Stimulated activated naive B cell treated with anti-CD40 and anti-IgM and Interleukin-4, amounts not matched to agents 10 μg/mL and 1 μg/mL and 100 μg/mL, for 72 hours (primary cell): ENCODE measurements around the gene DDX4.
"Not testable (repeated sequence)": the region's sequence is repeated elsewhere in the genome, so short reads cannot be mapped to it uniquely, and the experiment has no call there.

ENCODE experiments used
- ATAC-seq, 2 donors: fragments of 150-1000 bp; cut with Tn5 transposase; replicated peaks; 2 replicates each; pipeline ENCODE4 v1.10.0; 2021; ENCODE audit warnings: moderate library complexity in 1 of 2
- DNase-seq: peaks from one replicate; pipeline ENCODE4 v3.0.0; 2021
- H3K27ac Mint-ChIP-seq: one replicate; pipeline ENCODE4 v1.8.0; 2022; ENCODE audit warnings: mild to moderate bottlenecking, mixed read lengths
- H3K27me3 Mint-ChIP-seq, 2 donors: one replicate each; pipeline ENCODE4 v1.8.0; 2022; ENCODE audit warnings: mixed read lengths in 2 of 2
- H3K36me3 Mint-ChIP-seq, 2 donors: one replicate each; pipeline ENCODE4 v1.8.0; 2022; ENCODE audit warnings: mixed read lengths in 2 of 2, mild to moderate bottlenecking in 1 of 2
- H3K4me1 Mint-ChIP-seq, 2 donors: one replicate each; pipeline ENCODE4 v1.8.0; 2022; ENCODE audit warnings: mixed read lengths in 2 of 2, mild to moderate bottlenecking in 1 of 2
- H3K4me3 Mint-ChIP-seq, 2 donors: one replicate each; pipeline ENCODE4 v1.8.0; 2022; ENCODE audit warnings: mild to moderate bottlenecking in 2 of 2, mixed read lengths in 2 of 2, moderate library complexity in 1 of 2
- H3K9me3 Mint-ChIP-seq, 2 donors: one replicate each; pipeline ENCODE4 v1.8.0; 2022; ENCODE audit warnings: mixed read lengths in 2 of 2, mild to moderate bottlenecking in 1 of 2

The DDX4 gene

DNA sequence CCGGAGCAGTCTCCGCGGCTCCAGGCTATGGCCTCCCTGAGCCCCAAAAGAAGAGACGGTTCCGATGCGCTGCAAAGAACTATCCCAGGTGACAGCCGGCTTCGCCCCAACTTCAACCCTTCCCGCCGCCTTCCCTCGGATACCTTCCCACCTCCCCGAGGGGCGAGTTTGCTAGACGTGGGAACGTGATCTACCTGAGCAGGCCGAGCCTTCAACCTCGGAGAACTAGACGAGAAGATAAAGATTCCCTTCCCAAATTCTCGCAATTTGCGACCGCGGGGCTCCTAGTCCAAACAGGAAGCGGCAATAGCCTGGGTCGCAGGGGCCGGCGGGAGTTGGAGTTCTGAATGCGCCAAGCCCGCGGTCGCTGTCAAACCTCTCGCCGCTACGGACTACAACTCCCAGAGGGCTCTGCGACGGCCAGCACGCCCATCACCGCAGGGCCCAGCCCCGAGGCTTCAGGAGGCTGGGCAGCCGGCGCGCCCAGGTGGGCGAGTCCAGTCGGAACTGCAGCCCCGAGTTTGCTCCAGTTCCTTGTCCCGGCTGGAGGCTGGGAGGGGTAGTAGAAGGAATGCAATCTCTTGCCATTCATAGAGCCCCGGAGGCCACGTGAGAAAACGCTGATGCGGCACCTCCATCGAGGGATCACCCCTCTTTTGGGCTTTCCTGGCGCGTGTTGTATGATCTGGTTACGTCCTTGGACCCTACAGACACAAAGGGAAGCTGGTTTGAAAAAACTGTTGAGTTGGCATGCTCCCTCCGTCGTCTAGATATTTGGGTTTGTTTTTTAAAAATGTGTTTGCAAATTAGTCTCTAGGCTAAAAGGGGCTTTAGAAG is 25.6 kb upstream of the DDX4 start, which contains the start of gene SLC38A9:
SLC38A9 (minus strand) TSS at position 302 of the 837 bp plus-strand sequence. CDS start 14,366 bp downstream, outside the sequence.
- DNase-seq (peak; percentile 88), ATAC-seq (peak; percentile 100)
- peaks cover 4 to 21% of the 10 kb centered on the region in 2 donors for H3K4me1 Mint-ChIP-seq
- peaks cover 1 to 5% of the 10 kb centered on the region in 2 donors for H3K9me3 Mint-ChIP-seq
- peaks cover 4 to 8% of the 10 kb centered on the region in 2 donors for H3K36me3 Mint-ChIP-seq
- H3K27me3 Mint-ChIP-seq, result no peaks in the 10 kb centered on the region
- H3K4me3 Mint-ChIP-seq, result peak within 1 kb of the TSS; percentile 98
- peak within 1 kb of the TSS; percentile 96 for H3K27ac Mint-ChIP-seq

DNA sequence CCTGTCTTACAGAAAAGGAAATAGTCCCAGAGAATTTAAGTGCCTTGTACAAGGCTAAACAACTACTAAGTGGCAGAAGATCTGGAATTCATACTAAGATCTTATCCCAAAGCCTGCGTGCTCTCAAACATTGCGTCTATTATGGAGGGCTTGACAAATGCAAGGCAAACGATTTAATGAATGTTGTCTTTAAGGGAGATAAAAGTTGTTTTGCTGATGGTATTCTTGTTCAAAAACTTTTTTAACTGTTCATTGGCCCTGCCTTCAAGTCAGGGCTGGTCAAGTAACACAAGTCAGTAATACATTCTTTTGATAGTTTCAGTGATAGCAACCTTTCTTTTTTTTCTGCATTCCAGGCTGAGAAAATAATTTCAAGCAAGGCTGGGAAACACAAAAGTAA is 24.0 kb upstream of the DDX4 start:
- H3K27me3 Mint-ChIP-seq, result peaks cover 2 to 4% of the 10 kb centered on the region in 2 donors
- H3K4me1 Mint-ChIP-seq, result peaks cover 4 to 21% of the 10 kb centered on the region in 2 donors
- DNase-seq (no peak), ATAC-seq (no peak)
- no peak overlapping the region for H3K4me3 Mint-ChIP-seq
- no peak overlapping the region for H3K27ac Mint-ChIP-seq
- peaks cover 1 to 5% of the 10 kb centered on the region in 2 donors for H3K9me3 Mint-ChIP-seq
- peaks cover 4 to 5% of the 10 kb centered on the region in 2 donors for H3K36me3 Mint-ChIP-seq

DNA sequence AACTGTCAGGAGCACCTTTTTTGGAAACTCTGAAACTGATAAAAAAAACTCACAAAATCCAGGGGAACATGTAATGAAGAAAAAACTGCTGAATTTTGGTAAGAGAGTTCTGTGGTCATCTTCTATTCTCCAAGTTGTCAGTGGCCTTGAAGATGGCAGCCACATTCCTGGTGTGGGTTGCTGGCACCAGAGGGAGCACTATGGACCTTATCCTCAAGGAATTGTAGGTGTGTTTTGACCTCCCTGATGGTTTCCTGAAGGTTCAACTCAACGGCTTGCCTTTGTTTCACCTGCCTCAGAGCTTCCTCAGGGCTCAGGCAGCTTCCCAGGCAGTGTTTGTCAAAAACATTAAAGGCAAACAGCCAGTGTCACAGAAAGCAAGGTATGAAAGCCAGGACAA is 23.5 kb upstream of the DDX4 start:
- Mint-ChIP-seq H3K27me3 (peaks cover 4 to 5% of the 10 kb centered on the region in 2 donors), H3K4me1 (peaks cover 4 to 21% of the 10 kb centered on the region in 2 donors), H3K9me3 (peaks cover 3 to 5% of the 10 kb centered on the region in 2 donors), H3K27ac (no peak overlapping the region), H3K36me3 (peaks cover 4 to 5% of the 10 kb centered on the region in 2 donors), H3K4me3 (no peak overlapping the region)
- no peak for ATAC-seq
- no peak for DNase-seq

DNA sequence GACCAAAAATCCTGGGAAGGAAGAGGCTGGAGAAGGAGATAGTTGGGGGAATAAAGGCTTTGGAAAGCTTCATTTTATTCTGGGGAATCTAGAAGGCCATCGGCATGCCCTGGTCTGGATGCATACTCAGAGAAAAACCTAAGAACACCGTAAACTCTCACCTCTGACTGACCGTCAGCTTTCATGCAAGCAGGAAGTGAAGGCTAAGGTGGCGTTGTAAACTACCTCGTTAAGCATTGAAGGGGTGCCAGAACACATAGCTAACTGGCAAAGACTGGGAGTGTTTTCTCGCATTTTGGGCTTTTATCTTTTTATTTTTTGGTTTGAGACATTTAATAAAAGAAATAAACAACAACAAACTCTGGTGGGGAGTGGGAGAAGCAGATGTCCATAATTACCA is 23.1 kb upstream of the DDX4 start:
- Mint-ChIP-seq H3K9me3 (peaks cover 3 to 5% of the 10 kb centered on the region in 2 donors), H3K36me3 (peaks cover 4 to 5% of the 10 kb centered on the region in 2 donors), H3K4me1 (peaks cover 4 to 21% of the 10 kb centered on the region in 2 donors), H3K4me3 (no peak overlapping the region), H3K27ac (no peak overlapping the region), H3K27me3 (peaks cover 4 to 5% of the 10 kb centered on the region in 2 donors)
- DNase-seq, result no peak
- no peak for ATAC-seq

DNA sequence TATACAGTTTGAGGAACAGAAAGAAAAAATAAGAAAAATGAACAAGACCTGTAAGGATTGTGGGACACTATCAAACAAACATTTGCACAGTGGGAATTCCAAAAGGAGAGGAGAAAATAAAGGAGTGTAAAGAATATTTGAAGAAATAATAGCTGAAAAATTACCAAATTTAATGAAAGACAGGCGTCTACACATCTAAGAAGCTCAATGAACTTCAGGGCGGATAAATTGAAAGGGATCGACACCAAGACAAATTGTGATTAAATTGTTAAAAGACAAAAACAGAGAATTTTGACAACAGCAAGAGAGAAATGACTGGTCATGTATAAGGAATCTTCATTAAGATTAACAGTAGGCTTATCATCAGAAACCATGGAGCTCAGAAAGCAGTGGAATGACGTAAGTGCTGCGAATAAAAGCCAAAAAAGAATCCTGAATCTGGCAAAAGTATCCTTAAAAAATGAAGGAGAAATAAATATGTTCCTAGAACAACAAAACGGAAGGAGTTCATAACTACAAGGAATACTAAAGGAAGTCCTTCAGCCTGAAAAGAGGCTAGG is 22.3 kb upstream of the DDX4 start:
- H3K27ac Mint-ChIP-seq, result no peak overlapping the region
- peaks cover 4 to 5% of the 10 kb centered on the region in 2 donors for H3K27me3 Mint-ChIP-seq
- H3K9me3 Mint-ChIP-seq, result peaks cover 3 to 5% of the 10 kb centered on the region in 2 donors
- DNase-seq, result no peak
- H3K4me1 Mint-ChIP-seq, result peaks cover 9 to 29% of the 10 kb centered on the region in 2 donors
- ATAC-seq, result no peak
- no peak overlapping the region for H3K4me3 Mint-ChIP-seq
- H3K36me3 Mint-ChIP-seq, result peaks cover 4 to 5% of the 10 kb centered on the region in 2 donors

DNA sequence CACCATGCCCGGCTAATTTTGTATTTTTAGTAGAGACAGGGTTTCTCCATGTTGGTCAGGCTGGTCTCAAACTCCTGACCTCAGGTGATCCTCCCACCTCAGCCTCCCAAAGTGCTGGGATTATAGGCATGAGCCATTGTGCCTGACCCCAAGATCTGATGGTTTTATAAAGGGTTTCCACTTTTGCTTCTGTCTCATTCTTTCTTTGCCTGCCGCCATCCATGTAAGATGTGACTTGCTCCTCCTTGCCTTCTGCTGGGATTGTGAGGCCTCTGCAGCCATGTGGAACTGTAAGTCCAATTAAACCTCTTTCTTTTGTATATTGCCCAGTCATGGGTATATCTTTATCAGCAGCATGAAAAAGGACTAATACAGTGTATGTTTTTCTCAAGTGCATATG is 18.8 kb upstream of the DDX4 start:
- H3K9me3 Mint-ChIP-seq, ATAC-seq, H3K27ac Mint-ChIP-seq, H3K36me3 Mint-ChIP-seq, H3K4me3 Mint-ChIP-seq, H3K27me3 Mint-ChIP-seq, DNase-seq: not testable (repeated sequence)
- peaks cover 5 to 15% of the 10 kb centered on the region in 2 donors for H3K4me1 Mint-ChIP-seq

DNA sequence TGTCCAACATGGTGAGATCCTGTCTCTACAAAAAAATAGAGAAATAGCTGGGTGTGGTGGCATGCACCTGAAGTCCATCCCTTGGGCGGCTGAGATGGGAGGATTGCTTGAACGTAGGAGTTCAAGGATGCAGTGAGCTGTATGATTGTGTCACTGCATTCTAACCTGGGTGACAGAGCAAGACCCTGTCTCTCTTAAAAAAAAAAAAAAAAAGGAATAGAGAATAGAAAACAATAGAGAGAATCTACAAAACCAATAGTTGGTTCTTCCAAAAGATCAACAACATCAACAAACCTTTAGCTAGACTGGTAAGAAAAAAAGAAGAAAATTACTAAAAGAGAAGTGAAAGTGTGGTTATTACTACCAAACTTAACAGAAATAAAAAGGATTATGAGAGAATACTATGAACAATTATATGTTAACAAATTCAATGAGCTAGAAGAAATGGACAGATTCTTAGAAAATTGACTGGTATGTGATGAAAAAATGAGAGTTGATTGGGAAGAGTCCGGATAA is 17.6 kb upstream of the DDX4 start:
- H3K27me3 Mint-ChIP-seq, result peaks cover 4 to 5% of the 10 kb centered on the region in 2 donors
- DNase-seq, result no peak
- H3K36me3 Mint-ChIP-seq, result peaks cover 3 to 5% of the 10 kb centered on the region in 2 donors
- peaks cover 5 to 15% of the 10 kb centered on the region in 2 donors for H3K4me1 Mint-ChIP-seq
- peak; percentile 61 to 65 for ATAC-seq
- H3K9me3 Mint-ChIP-seq, result peaks cover 3 to 5% of the 10 kb centered on the region in 2 donors
- no peak overlapping the region for H3K27ac Mint-ChIP-seq
- no peak overlapping the region for H3K4me3 Mint-ChIP-seq

DNA sequence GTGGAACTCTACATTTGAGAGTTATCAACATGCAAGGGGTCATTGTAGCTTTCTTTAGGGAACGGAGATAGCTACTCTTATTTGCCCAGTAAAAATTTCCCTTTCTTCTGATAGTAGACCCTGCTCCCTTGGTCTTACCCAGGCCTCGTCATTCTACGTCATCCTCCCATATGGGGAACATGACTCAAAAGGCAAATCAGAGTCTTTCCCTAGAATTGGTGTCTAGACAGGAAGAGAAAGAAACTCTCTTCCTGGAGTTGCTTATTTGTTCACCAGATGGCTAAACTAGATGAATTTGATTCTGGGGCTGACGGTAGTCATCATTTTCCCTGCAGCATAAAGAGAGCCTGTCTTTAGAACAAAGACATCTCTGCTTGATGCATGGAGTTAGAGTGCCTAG is 13.6 kb upstream of the DDX4 start:
- no peak overlapping the region for H3K27ac Mint-ChIP-seq
- H3K27me3 Mint-ChIP-seq, result no peaks in the 10 kb centered on the region
- ATAC-seq (no peak), DNase-seq (no peak)
- no peaks in the 10 kb centered on the region for H3K36me3 Mint-ChIP-seq
- H3K4me1 Mint-ChIP-seq, result peaks cover 5 to 15% of the 10 kb centered on the region in 2 donors
- H3K4me3 Mint-ChIP-seq, result no peak overlapping the region
- no peaks in the 10 kb centered on the region for H3K9me3 Mint-ChIP-seq

DNA sequence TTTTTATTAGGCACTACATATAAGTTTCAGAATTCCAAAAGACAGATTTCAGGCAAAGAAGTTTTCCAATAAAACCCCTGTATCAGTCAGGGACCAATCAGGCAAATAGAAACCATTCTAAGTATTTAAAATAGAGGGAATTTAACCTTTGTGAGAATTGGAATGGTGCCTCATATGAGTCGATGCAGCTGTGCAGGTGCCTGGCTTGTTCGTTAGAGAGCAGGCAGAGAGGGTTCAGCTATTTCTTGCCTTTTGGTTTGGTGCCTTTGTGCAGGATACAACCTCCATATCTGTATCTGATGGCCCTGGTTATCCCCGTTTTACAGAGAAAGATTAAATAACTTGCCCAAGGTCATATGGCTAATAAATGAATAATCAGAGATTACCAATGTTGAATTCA is 6.0 kb upstream of the DDX4 start:
- H3K27me3 Mint-ChIP-seq, result peaks cover 0 to 4% of the 10 kb centered on the region in 2 donors
- H3K36me3 Mint-ChIP-seq, result no peaks in the 10 kb centered on the region
- no peaks in the 10 kb centered on the region for H3K9me3 Mint-ChIP-seq
- no peaks in the 10 kb centered on the region for H3K4me1 Mint-ChIP-seq
- H3K4me3 Mint-ChIP-seq, result no peak overlapping the region
- no peak for ATAC-seq
- no peak overlapping the region for H3K27ac Mint-ChIP-seq
- DNase-seq, result no peak

DNA sequence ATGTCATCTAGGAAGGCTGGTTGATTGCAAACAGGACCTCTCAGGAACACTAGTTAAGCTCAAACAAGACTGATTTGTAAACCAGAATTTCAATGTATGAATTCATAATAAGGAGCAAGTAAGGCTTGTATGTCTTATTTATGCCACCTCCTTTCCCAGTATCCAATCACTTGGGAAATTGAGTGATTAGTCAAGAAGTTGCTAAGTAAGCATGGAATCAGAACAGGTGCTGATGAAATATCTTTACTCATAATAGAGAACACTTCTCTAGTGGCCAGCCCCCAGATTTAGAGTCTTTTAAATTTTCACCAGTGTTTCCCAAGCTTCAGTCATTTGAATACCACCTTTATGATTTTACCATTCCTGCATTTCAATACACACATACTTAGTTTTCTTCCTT is 5.3 kb upstream of the DDX4 start:
- ATAC-seq, result no peak

DNA sequence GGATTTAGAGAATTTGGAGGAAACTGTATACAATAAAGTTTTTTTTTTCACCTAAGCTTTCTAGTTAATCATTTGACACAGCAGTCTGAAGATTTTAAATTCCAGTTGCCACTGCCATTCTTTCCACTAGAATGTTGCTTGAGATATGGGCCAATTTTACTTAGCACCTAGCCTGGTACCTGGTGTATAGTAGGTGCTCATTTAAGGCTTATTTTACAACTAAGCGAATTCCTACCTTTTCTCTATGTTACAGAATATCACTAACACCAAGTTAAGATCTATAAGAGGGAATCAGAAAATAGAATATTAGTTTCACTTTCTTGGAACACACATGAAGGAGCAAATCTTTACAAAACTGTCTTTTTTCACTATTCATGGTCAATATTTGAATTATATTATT is 3.2 kb upstream of the DDX4 start:
- H3K27me3 Mint-ChIP-seq, result peaks cover 0 to 4% of the 10 kb centered on the region in 2 donors
- ATAC-seq, result no peak
- H3K36me3 Mint-ChIP-seq, result no peaks in the 10 kb centered on the region
- H3K4me1 Mint-ChIP-seq, result no peaks in the 10 kb centered on the region
- H3K4me3 Mint-ChIP-seq, result no peak overlapping the region
- no peak for DNase-seq
- no peaks in the 10 kb centered on the region for H3K9me3 Mint-ChIP-seq
- no peak overlapping the region for H3K27ac Mint-ChIP-seq

More for the DNA sequence above, 5.3 kb upstream of the DDX4 start:
- Mint-ChIP-seq H3K4me3 (no peak overlapping the region), H3K27ac (no peak overlapping the region), H3K36me3 (no peaks in the 10 kb centered on the region), H3K9me3 (no peaks in the 10 kb centered on the region), H3K27me3 (peaks cover 0 to 4% of the 10 kb centered on the region in 2 donors), H3K4me1 (no peaks in the 10 kb centered on the region)
- DNase-seq, result no peak

DNA sequence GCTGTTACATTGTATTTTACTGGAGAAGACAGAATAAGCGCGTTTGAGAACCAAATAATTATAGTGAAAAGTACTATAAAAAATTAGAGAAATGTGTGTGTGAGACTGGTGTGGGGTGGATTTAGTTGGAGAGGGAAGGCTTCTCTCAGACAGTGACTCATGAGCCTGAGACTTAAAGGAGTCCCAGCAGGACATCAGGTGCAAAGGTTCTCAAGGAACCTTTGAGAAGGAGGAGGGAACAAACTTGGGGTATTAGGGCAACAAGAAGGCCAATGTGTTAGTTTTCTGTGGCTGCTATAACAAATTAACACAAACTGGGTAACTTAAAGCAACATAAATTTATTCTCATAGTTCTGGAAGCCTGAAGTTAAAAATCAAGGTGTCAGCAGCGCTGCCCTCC is 4.9 kb downstream of the DDX4 start:
- DNase-seq (no peak), ATAC-seq (no peak)
- Mint-ChIP-seq H3K36me3 (no peaks in the 10 kb centered on the region), H3K27me3 (peaks cover 4 to 11% of the 10 kb centered on the region in 2 donors), H3K4me3 (no peak overlapping the region), H3K4me1 (no peaks in the 10 kb centered on the region), H3K9me3 (no peaks in the 10 kb centered on the region), H3K27ac (no peak overlapping the region)

DNA sequence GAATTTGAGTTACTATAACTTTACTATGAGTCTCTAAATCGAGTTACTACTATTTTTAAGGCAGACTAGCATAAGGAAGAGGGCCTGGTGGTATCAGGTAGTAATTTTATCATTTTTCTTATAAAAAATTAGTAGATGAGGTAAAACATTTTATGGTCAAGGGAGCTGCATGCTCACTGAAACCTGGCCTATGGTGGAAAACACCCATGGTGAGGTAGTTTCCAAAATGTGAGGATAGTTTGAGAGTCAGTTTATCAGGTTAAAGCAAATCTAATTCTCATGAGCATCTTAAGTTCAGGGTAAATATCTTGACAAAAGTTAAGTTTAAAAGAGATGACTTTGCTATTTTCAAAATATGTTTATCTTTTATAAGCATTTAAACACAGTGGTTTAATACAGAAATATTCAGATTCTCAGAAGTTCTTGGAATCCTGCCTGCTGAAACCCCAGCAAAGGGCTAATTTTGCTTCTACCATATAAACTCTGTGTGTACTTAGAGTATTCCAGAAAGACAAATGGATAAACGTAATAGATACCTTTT is 10.0 kb downstream of the DDX4 start:
- no peak overlapping the region for H3K27ac Mint-ChIP-seq
- H3K27me3 Mint-ChIP-seq, result peaks cover 7 to 11% of the 10 kb centered on the region in 2 donors
- H3K4me1 Mint-ChIP-seq, result no peaks in the 10 kb centered on the region
- no peaks in the 10 kb centered on the region for H3K9me3 Mint-ChIP-seq
- no peak overlapping the region for H3K4me3 Mint-ChIP-seq
- DNase-seq (no peak), ATAC-seq (no peak)
- no peaks in the 10 kb centered on the region for H3K36me3 Mint-ChIP-seq

DNA sequence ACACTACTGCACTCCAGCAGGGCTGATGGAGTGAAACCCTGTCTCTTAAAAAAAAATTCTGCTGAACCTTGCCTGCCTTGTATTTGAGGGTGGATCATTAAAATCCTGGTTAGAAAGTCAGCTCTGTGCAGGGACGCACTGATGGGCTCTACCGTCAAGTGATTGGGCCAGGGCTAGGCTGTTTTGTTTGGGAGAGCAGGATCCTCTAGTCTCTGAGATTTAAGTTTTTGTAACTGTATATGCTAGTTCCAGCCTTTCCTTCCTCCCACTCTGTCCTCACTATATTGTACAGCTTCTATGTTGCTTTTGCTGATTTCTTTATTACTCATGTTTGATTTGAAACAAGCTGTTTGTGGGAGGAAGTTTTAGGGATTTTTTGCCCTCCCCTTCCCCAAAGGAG is 11.5 kb downstream of the DDX4 start:
- ATAC-seq, result no peak

More for the DNA sequence above, 11.5 kb downstream of the DDX4 start:
- Mint-ChIP-seq H3K27ac (no peak overlapping the region), H3K27me3 (peaks cover 7 to 11% of the 10 kb centered on the region in 2 donors), H3K4me1 (no peaks in the 10 kb centered on the region), H3K36me3 (no peaks in the 10 kb centered on the region), H3K9me3 (no peaks in the 10 kb centered on the region), H3K4me3 (no peak overlapping the region)
- no peak for DNase-seq
